ENCODE results near the gene FLT1.

DNA sequence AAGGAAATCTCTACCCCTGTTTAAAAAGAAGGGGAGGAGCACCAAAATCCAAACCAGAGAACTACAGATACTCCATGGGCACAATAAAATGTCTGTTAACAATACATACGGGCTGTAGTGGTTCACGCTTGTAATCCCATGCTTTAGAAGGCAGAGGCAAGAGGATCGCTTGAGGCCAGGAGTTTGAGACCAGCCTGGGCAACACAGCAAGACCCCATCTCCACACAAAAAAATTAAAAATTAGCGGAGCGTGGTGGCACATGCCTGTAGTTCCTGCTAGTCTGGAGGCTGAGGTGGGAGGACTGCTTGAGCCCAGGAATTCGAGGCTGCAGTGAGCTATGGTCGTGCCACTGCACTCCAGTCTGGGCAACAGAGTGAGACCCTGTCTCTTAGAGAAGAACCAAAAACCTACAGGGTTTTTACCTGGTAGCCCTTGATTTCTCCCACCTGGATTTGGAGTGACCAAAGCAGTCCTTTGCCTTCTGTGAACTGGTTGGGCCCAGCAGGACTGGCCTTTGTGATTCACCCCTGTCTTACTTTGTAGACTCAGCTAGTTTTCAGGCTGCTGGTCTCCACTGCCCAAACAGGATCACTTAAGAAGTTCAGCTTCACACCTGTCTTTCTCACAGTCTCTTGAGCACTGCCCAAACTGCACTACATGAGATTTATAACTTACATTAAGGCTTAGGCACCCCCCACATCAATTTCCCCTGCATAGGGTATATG lies 38.7 kb upstream of the FLT1 start:
- TF ChIP-seq TAF1 (CRISPR knock-in tag; IDR thresholded peaks at IDR 0.05), result no peak
- no peak for TF ChIP-seq ZNF879 (CRISPR knock-in tag; IDR thresholded peaks at IDR 0.05)
- no peak for TF ChIP-seq NFKBIZ (CRISPR knock-in tag; IDR thresholded peaks at IDR 0.05)
- TF ChIP-seq EZH2 (conservative IDR thresholded peaks at IDR 0.05; ENCODE audit: low read depth, low read length), result no peak
- no peak for TF ChIP-seq ZNF333 (CRISPR knock-in tag; IDR thresholded peaks at IDR 0.05; ENCODE audit: borderline replicate concordance)
- no peak for TF ChIP-seq GATAD2A (CRISPR knock-in tag; IDR thresholded peaks at IDR 0.05)
- TF ChIP-seq, protein P1, sequence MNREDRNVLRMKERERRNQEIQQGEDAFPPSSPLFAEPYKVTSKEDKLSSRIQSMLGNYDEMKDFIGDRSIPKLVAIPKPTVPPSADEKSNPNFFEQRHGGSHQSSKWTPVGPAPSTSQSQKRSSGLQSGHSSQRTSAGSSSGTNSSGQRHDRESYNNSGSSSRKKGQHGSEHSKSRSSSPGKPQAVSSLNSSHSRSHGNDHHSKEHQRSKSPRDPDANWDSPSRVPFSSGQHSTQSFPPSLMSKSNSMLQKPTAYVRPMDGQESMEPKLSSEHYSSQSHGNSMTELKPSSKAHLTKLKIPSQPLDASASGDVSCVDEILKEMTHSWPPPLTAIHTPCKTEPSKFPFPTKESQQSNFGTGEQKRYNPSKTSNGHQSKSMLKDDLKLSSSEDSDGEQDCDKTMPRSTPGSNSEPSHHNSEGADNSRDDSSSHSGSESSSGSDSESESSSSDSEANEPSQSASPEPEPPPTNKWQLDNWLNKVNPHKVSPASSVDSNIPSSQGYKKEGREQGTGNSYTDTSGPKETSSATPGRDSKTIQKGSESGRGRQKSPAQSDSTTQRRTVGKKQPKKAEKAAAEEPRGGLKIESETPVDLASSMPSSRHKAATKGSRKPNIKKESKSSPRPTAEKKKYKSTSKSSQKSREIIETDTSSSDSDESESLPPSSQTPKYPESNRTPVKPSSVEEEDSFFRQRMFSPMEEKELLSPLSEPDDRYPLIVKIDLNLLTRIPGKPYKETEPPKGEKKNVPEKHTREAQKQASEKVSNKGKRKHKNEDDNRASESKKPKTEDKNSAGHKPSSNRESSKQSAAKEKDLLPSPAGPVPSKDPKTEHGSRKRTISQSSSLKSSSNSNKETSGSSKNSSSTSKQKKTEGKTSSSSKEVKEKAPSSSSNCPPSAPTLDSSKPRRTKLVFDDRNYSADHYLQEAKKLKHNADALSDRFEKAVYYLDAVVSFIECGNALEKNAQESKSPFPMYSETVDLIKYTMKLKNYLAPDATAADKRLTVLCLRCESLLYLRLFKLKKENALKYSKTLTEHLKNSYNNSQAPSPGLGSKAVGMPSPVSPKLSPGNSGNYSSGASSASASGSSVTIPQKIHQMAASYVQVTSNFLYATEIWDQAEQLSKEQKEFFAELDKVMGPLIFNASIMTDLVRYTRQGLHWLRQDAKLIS (CRISPR knock-in tag; IDR thresholded peaks at IDR 0.05), result no peak
- TF ChIP-seq, protein P2, sequence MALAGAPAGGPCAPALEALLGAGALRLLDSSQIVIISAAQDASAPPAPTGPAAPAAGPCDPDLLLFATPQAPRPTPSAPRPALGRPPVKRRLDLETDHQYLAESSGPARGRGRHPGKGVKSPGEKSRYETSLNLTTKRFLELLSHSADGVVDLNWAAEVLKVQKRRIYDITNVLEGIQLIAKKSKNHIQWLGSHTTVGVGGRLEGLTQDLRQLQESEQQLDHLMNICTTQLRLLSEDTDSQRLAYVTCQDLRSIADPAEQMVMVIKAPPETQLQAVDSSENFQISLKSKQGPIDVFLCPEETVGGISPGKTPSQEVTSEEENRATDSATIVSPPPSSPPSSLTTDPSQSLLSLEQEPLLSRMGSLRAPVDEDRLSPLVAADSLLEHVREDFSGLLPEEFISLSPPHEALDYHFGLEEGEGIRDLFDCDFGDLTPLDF (CRISPR knock-in tag; IDR thresholded peaks at IDR 0.05), result no peak
- no peak for TF ChIP-seq ZNF629 (CRISPR knock-in tag; conservative IDR thresholded peaks at IDR 0.05)
- no peak for TF ChIP-seq RFX5 (IDR thresholded peaks at IDR 0.05; ENCODE audit: low read depth, low read length)
- TF ChIP-seq, protein P3, sequence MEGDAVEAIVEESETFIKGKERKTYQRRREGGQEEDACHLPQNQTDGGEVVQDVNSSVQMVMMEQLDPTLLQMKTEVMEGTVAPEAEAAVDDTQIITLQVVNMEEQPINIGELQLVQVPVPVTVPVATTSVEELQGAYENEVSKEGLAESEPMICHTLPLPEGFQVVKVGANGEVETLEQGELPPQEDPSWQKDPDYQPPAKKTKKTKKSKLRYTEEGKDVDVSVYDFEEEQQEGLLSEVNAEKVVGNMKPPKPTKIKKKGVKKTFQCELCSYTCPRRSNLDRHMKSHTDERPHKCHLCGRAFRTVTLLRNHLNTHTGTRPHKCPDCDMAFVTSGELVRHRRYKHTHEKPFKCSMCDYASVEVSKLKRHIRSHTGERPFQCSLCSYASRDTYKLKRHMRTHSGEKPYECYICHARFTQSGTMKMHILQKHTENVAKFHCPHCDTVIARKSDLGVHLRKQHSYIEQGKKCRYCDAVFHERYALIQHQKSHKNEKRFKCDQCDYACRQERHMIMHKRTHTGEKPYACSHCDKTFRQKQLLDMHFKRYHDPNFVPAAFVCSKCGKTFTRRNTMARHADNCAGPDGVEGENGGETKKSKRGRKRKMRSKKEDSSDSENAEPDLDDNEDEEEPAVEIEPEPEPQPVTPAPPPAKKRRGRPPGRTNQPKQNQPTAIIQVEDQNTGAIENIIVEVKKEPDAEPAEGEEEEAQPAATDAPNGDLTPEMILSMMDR (CRISPR knock-in tag; IDR thresholded peaks at IDR 0.05), result no peak
- no peak for TF ChIP-seq ZNF746 (CRISPR knock-in tag; IDR thresholded peaks at IDR 0.05)
- no peak for TF ChIP-seq ZNF468 (CRISPR knock-in tag; IDR thresholded peaks at IDR 0.05)
- no peak for TF ChIP-seq ATF3 (CRISPR knock-in tag; IDR thresholded peaks at IDR 0.05)
